NCI-H187 (cell line): ENCODE results near the gene CDK17.

Experiments
- DNase-seq, 2 experiments: peaks; one replicate each; lab custom pipeline; 2025; lab: John Stamatoyannopoulos, UW

Gene CDK17

GRCh38 chr12:96237465-96238077, 162.7 kb downstream of the CDK17 start:
- DNase-seq = no peak

- no peak for DNase-seq
These were observed 163.2 kb downstream of the CDK17 start for GRCh38 chr12:96237035-96237434.

- no peak for DNase-seq
These were observed 163.9 kb downstream of the CDK17 start for GRCh38 chr12:96236221-96236822.

GRCh38 chr12:96235484-96235826, 164.8 kb downstream of the CDK17 start:
- DNase-seq = no peak

GRCh38 chr12:96234591-96235483, 165.4 kb downstream of the CDK17 start:
- DNase-seq = no peak

GRCh38 chr12:96233939-96234461, 166.2 kb downstream of the CDK17 start:
- no peak for DNase-seq

GRCh38 chr12:96233168-96233567, 167.1 kb downstream of the CDK17 start:
- DNase-seq = no peak

- no peak for DNase-seq
These were observed 169.6 kb downstream of the CDK17 start for GRCh38 chr12:96230646-96231045.

- no peak for DNase-seq
These were observed 171.5 kb downstream of the CDK17 start for GRCh38 chr12:96228566-96229248.
